Activated effector memory CD4-positive, alpha-beta T cell treated with anti-CD3 and anti-CD28 coated beads, Interleukin-2, amount 50 U/mL, for 16 hours (primary cell): ENCODE measurements around the gene HFE.
"Not testable (repeated sequence)": the region's sequence is repeated elsewhere in the genome, so short reads cannot be mapped to it uniquely, and the experiment has no call there.

Source experiments
- DNase-seq: peaks from one replicate; pipeline ENCODE4 v3.0.0-alpha.2; 2020

HFE gene

DNA sequence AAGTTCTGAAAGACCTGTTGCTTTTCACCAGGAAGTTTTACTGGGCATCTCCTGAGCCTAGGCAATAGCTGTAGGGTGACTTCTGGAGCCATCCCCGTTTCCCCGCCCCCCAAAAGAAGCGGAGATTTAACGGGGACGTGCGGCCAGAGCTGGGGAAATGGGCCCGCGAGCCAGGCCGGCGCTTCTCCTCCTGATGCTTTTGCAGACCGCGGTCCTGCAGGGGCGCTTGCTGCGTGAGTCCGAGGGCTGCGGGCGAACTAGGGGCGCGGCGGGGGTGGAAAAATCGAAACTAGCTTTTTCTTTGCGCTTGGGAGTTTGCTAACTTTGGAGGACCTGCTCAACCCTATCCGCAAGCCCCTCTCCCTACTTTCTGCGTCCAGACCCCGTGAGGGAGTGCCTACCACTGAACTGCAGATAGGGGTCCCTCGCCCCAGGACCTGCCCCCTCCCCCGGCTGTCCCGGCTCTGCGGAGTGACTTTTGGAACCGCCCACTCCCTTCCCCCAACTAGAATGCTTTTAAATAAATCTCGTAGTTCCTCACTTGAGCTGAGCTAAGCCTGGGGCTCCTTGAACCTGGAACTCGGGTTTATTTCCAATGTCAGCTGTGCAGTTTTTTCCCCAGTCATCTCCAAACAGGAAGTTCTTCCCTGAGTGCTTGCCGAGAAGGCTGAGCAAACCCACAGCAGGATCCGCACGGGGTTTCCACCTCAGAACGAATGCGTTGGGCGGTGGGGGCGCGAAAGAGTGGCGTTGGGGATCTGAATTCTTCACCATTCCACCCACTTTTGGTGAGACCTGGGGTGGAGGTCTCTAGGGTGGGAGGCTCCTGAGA, at the start of gene HFE:
Gene HFE, plus strand, starts transcription at position 146 of the 832 bp plus-strand sequence. Its CDS starts 12 bp downstream, at position 158.
- peak; percentile 73 for DNase-seq

DNA sequence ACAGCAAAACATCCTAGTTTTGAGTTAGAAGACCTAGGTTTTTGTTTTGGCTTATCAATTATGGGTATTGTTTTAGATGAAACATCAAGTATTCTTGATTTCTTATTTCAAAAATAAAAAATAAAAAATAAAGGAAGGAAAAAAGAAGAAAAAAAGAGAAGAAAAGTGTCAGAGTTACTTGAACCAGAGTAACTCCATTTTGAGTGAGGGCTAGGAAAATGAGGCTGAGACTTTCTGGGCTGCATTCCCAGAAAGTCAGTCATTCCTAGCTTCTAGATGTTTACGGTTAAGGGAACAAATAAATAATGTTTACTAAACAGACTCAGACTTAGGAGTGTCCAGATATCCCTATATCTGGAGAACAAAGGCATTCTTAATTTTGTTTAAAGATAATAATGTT, 45.3 kb upstream of the HFE start:
- no peak for DNase-seq

DNA sequence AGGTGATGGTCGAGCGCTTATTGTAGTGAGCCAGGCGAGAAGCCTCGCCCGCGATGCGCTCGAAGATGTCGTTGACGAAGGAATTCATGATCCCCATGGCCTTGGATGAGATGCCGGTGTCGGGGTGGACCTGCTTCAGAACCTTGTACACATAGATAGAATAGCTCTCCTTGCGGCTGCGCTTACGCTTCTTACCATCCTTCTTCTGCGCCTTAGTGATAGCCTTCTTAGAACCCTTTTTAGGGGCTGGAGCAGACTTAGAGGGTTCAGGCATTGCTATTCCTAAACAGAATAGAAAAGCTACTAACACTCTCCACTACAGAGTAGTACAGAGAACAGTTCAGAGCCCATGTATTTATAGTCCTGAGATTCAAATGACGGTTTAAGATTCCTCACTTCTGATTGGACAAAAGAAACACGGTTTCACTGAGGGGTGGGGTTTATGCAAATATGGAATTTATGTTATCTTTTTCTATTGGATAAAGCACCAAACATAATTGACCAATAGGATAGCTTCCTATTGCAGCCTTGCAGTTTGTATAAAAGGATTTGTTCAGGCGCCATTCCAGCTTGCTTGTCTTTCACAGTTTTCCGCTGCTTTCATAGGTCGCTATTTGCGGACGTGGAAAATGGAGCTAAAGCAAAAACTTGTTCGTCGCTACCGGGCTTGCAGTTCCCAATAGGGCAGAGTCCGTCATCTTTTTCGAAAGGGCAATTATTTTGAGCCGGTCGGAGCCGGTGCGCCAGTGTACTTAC, 43.7 kb upstream of the HFE start:
- peak; percentile 86 for DNase-seq

- DNase-seq = peak; percentile 80
Observed at GRCh38 chr6:26044140-26045064, 42.8 kb upstream of the HFE start.

DNA sequence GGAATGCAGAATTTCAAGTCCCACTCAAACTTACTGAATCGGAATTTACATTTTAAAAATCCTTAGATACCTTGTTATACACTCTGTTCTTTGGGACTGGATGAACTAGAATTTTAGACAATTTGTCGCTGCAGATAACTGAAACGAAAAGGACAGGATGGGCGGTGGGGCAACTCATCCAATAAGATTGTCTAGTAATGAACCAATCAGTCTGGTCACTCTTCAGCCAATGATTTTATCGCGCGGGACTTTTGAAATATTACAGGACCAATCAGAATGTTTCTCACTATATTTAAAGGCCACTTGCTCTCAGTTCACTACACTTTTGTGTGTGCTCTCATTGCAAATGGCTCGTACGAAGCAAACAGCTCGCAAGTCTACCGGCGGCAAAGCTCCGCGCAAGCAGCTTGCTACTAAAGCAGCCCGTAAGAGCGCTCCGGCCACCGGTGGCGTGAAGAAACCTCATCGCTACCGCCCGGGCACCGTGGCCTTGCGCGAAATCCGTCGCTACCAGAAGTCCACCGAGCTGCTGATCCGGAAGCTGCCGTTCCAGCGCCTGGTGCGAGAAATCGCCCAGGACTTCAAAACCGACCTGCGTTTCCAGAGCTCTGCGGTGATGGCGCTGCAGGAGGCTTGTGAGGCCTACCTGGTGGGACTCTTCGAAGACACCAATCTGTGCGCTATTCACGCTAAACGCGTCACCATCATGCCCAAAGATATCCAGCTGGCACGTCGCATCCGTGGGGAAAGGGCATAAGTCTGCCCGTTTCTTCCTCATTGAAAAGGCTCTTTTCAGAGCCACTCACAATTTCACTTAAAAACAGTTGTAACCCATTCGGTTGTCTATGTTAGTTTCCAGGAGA, 41.9 kb upstream of the HFE start:
- DNase-seq = peak; percentile 85

GRCh38 chr6:26045928-26046368, 41.3 kb upstream of the HFE start:
- DNase-seq = no peak

DNA sequence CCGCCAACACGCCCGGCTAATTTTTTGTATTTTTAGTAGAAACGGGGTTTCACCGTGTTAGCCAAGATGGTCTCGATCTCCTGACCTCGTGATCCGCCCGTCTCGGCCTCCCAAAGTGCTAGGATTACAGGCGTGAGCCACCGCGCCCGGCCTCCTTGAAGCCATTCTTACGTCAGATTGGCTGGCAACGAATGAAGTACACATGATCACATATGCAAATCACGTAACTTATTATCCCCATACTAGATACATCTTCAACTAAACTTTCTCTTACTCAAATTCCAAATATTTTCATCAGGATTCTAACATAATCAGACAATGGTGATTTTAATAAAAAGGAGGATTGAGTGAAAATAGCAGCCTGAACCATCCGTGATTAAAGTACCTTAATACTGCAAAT, 39.9 kb upstream of the HFE start:
- DNase-seq = not testable (repeated sequence)

- DNase-seq = no peak
Observed at GRCh38 chr6:26048590-26048989, 38.6 kb upstream of the HFE start.

DNA sequence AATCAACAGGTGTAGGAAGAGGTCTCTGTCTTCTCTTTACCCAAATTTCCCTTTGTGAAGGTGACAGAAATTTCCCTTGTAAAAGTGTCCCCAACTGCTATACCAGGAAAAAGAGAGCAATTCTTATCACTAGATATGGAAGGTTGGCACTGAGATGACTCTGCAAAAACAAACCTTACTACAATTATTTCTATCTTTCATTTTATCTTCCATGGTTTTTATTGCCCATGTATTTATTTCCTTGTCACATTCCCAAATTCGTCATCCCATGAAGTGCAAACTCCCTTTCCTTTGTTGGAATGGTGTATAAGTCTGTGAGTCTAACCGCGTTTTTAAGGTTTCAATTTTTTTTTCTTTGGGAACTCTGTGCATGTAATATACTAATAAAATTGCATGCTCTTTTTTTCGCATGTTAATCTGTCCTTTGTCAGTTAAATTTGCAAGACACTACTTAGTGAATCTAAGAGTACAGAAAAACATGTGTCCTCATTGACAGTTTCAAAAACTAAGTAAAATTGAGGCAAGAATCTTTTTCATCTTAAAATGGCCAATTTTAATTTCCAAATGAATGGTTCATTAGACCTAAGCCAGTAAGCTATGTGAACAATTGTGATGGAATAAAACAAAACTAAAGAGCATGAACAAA, 35.4 kb upstream of the HFE start:
- DNase-seq = no peak

GRCh38 chr6:26052762-26053250, 34.4 kb upstream of the HFE start:
- DNase-seq = not testable (repeated sequence)

DNA sequence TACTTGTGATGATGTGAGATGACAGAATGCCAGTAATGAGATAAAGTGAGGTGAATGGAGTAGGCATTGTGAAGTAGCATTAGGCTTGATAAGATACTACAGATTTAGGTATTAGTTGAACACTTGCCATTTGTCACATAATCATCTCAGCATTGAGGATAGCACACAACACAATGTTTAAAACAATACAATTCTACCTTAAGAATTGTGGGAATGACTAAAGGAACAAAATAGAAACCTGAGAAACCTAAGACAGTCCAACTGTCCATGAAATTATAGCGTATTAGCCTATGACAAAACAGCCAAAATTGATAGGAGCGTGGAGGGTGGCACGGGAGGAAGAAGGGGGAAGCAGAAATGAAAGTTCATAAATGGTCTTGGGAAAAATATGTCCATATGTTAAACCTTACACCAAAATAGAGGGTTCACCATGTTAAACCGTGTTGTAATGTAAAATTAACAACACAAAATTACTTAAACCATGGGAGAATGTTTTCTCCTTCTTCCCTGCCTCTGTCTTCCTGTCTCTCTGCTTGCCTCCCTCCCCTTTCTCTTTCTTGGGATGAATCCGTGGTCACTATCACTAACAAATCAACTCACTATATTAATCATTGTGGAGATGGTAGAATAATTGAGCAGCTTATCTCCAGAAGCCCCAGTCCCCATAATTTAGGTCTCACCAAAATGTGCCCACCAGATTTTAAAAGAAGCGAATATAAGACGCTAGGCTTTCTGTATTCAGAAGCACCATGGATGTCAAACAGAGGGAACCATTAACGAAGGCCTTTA, 33.0 kb upstream of the HFE start:
- no peak for DNase-seq

DNA sequence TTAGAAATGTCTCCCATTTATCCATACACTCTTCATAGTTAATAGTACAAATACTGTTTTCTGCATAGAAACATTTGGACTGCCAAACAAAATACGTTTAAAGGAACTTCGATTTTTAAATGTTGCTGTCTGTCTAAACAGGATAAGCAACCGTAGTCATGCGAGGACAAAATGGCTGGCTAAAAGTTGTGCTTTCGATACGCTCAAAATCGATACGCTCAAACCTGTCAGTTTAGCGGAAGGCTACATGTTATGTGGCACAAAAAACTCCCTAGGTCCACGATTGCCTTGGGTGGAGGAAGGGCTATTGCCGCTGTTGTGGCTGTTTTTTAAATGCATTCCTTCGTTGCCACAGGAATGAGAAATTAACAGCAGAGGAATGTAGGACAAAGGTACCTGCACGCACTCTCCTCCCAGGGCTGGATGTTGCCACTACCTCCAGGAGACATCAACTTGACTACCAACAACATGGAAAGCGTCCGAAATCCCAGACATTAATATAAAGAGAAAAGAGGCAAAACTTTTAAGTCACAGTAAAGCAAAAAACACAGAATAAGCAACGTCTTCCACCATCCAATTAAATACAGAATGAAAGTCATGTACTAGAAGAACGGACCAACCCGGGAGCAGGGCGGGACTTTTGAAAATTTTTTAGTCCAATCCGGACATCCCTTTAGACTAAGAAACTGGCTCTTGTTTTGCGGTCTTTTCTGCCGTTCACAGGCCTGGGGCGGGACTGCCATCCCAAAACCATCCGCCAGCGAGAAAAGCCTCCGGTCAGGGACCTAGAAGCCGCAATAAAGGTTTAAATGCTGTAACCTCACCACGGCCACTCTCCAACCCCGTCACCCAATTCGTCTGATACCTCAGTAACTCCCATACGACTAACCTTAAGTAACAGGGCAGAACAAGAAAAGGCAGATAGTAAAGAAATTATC, 32.2 kb upstream of the HFE start:
- peak; percentile 94 for DNase-seq

DNA sequence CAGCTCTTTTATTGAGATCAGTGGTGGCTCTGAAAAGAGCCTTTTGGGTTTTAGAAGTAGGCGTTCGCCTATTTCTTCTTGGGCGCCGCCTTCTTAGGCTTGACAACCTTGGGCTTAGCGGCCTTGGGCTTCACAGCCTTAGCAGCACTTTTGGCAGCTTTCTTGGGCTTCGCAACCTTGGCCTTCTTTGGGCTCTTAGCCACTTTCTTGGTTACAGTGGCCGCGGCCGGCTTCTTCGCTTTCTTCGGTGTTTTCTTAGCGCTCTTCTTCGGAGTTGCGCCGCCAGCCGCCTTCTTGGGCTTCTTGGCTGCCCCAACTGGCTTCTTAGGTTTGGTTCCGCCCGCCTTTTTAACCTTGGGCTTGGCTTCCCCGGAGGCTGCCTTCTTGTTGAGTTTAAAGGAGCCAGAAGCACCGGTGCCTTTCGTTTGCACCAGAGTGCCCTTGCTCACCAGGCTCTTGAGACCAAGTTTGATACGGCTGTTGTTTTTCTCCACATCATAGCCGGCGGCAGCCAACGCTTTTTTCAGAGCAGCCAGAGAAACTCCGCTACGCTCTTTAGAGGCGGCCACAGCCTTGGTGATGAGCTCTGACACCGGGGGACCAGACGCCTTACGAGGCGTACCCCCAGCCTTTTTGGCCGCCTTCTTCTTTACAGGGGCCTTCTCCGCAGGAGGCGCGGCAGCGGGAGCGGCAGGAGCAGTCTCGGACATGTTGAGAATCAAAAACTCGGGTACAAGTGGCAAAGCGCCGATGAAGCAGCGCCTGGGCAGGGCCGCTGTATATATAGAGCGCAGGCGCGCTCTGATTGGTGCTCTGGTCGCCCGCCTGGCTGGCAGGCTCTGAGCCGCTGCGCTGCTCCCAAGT, 31.3 kb upstream of the HFE start:
- peak; percentile 93 for DNase-seq

GRCh38 chr6:26056583-26057350, 30.5 kb upstream of the HFE start:
- no peak for DNase-seq

- DNase-seq = no peak
Observed at GRCh38 chr6:26057899-26058298, 29.3 kb upstream of the HFE start.

DNA sequence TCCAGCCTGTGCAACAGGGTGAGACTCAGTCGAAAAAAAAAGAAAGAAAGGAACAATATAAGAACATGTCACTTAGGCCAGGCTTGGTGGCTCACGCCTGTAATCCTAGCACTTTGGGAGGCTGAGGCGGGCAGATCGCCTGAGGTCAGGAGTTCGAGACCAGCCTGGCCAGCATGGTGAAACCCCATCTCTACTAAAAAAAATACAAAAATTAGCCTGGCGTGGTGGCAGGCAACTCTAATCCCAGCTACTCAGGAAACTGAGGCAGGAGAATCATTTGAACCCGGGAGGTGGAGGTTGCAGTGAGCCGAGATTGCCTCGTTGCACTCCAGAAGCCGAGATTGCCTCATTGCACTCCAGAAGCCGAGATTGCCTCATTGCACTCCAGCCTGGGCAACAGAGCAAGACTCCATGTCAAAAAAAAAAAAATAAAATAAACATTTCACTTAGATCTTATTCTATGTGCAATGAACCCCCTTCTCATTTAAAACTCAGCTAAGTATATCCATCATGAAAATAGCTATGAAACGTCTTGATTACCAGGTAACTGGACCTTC, 28.7 kb upstream of the HFE start:
- DNase-seq = not testable (repeated sequence)

DNA sequence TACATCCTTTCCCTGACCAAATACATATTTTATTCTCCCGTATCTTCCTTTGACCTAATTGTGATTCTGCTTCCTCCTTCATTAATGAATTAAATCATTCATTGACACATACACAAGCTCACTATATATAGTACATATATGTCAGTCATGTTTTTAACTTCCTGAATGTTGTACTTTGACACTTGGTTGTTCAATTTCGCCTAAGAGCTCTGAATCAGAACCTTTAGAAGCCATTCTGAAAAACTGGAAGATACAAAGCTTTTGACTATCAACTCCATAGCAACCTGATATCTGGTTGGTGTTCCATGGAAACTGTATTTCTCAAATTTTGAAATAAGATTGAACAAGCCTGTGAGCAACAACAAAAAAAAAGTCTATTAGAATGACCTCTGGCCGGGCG, 27.3 kb upstream of the HFE start:
- DNase-seq = no peak
